Fibroblast of lung (primary cell): ENCODE results near the gene ICAM2. TPM values are rescaled to one million over a fixed set of nuclear protein-coding genes. Genes with fewer than 3 reads are reported as not detected.

Experiments used
- DNase-seq, 2 donors: peaks; one replicate each; pipeline versions ENCODE4 v3.0.0 to v3.0.0-alpha.2; 2010; ENCODE audit warnings: low read depth in 2 of 2
- H2AFZ ChIP-seq: 2 replicates; pipeline ENCODE4 v1.5.1; 2012; ENCODE audit warnings: low read length, control low read depth, inconsistent platforms
- H3K27ac ChIP-seq: 2 replicates; pipeline ENCODE4 v1.5.1; 2011; ENCODE audit warnings: low read length, control low read depth; ENCODE audit not compliant: insufficient read depth
- H3K27me3 ChIP-seq: 2 replicates; pipeline ENCODE4 v1.5.1; 2011; ENCODE audit warnings: mild to moderate bottlenecking, low read length; ENCODE audit not compliant: control insufficient read depth, insufficient read depth
- H3K36me3 ChIP-seq: 2 replicates; pipeline ENCODE4 v1.5.1; 2011; ENCODE audit warnings: low read length; ENCODE audit not compliant: control insufficient read depth, insufficient read depth
- H3K4me1 ChIP-seq: 2 replicates; pipeline ENCODE4 v1.5.1; 2011; ENCODE audit warnings: low read length; ENCODE audit not compliant: control insufficient read depth, insufficient read depth; ENCODE audit errors: extremely low read depth
- H3K4me2 ChIP-seq: 2 replicates; pipeline ENCODE4 v1.5.1; 2011; ENCODE audit warnings: low read length, control low read depth; ENCODE audit not compliant: insufficient read depth; ENCODE audit errors: extremely low read depth
- H3K4me3 ChIP-seq, 4 experiments: fragments of 200-600 bp in 1 of 4; sonication (generic) in 1 of 4; replicated peaks in 1 of 4; 2 replicates each; pipeline ENCODE4 v1.5.1; 2011 to 2016; ENCODE audit warnings: low read length in 4 of 4, low read depth in 3 of 4, mild to moderate bottlenecking in 3 of 4, control low read depth in 2 of 4, inconsistent platforms in 1 of 4, mixed read lengths in 1 of 4; ENCODE audit not compliant: insufficient read depth in 1 of 4; ENCODE audit errors: control extremely low read depth in 1 of 4
- H3K79me2 ChIP-seq: 2 replicates; pipeline ENCODE4 v1.5.1; 2012; ENCODE audit warnings: mild to moderate bottlenecking, low read length, inconsistent platforms; ENCODE audit not compliant: control insufficient read depth, insufficient read depth
- H3K9ac ChIP-seq: 2 replicates; pipeline ENCODE4 v1.5.1; 2011; ENCODE audit warnings: mild to moderate bottlenecking, low read length, control low read depth; ENCODE audit not compliant: insufficient read depth
- H3K9me3 ChIP-seq: 2 replicates; pipeline ENCODE4 v1.5.1; 2012; ENCODE audit warnings: low read depth, low read length; ENCODE audit not compliant: control insufficient read depth, insufficient read depth
- H4K20me1 ChIP-seq: 2 replicates; pipeline ENCODE4 v1.5.1; 2011; ENCODE audit warnings: low read length; ENCODE audit not compliant: control insufficient read depth, insufficient read depth; ENCODE audit errors: extremely low read depth
- CTCF ChIP-seq, 2 donors: IDR thresholded peaks in 1 of 2; conservative IDR thresholded peaks in 1 of 2; 1 replicate in 1 of 2; 2 replicates in 1 of 2; pipeline ENCODE4 v1.5.1; 2011 to 2012; ENCODE audit warnings: low read length in 2 of 2, control low read depth in 1 of 2, inconsistent platforms in 1 of 2, low read depth in 1 of 2, mild to moderate bottlenecking in 1 of 2
- EZH2 ChIP-seq: IDR thresholded peaks from 2 replicates; pipeline ENCODE4 v1.5.1; 2012; ENCODE audit warnings: low read length, control low read depth, mild to moderate bottlenecking; ENCODE audit errors: missing control alignments
- polyA plus RNA-seq, 2 donors: library from polyadenylated mRNA; depleted of rRNA in 1 of 2; stranded (reverse) in 1 of 2; unstranded in 1 of 2; fragments of >200 nt; gene quantifications; 2 replicates each; pipeline ENCODE4 v1.2.1, GENCODE V29; 2011 to 2012; ENCODE audit warnings: missing spikeins in 1 of 2
- total RNA-seq: library from RNA; depleted of rRNA; stranded (reverse); fragments of >200 nt; gene quantifications from 2 replicates; pipeline ENCODE4 v1.2.1, GENCODE V29; 2014

The ICAM2 gene
- total and polyA plus RNA-seq, 2 donors (not counting 1 experiment from before 2014, with no cell fraction given): 1.1 to 3.5 TPM

GRCh38 chr17:64004218-64004770 is 16.1 kb downstream of the ICAM2 start:
- Histone ChIP-seq H3K4me3 (no peak overlapping the region), H3K36me3 (no peaks in the 10 kb centered on the region), H4K20me1 (no peaks in the 10 kb centered on the region), H3K27ac (no peak overlapping the region), H3K79me2 (no peaks in the 10 kb centered on the region), H3K9ac (no peak overlapping the region), H3K4me1 (peaks cover 2% of the 10 kb centered on the region), H3K27me3 (peaks cover 2% of the 10 kb centered on the region), H2AFZ (no peak overlapping the region), H3K4me2 (no peak overlapping the region), H3K9me3 (no peaks in the 10 kb centered on the region)
- no peak for TF ChIP-seq EZH2
- TF ChIP-seq CTCF (conservative IDR thresholded peaks at IDR 0.05 in 1 of 2, IDR thresholded peaks at IDR 0.05 in 1 of 2; ENCODE audit: low read depth in 1 of 2, low read length in 2 of 2): no peak
- no peak for DNase-seq

DNA sequence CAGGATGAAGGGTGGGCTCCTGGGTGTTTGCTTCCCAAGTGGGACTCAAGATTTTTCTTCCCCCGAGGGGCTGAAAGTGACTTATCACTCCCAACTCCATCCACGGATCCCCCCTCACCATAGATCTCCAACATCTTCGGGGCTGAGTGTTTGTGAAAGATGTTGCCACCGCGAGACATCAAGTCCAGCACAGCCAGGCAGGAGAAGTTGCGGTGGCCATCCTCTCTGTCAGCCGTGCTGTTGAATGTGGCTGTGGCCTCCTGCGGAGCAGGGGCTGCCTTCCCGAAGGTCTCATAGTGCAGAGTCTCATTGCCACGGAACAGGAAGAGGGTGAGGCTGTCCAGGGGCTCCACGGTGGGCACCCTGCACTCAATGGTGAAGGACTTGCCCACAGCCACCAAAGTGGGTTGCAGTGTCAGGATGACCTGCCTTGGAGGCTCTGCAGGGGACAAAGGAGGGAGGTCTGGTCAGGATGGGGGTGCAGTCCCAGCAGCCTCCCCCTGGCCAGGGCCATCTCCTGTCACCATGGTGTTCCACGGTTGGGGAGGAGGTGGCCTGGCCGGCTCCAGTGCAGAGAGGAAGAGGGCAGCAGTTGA is 16.8 kb downstream of the ICAM2 start:
- Histone ChIP-seq H3K27me3 (peaks cover 2% of the 10 kb centered on the region), H3K27ac (no peak overlapping the region), H2AFZ (no peak overlapping the region), H3K9ac (no peak overlapping the region), H4K20me1 (no peaks in the 10 kb centered on the region), H3K4me1 (peaks cover 2% of the 10 kb centered on the region), H3K79me2 (no peaks in the 10 kb centered on the region), H3K4me3 (no peak overlapping the region), H3K9me3 (no peaks in the 10 kb centered on the region), H3K36me3 (no peaks in the 10 kb centered on the region), H3K4me2 (no peak overlapping the region)
- TF ChIP-seq EZH2 (no peak), CTCF (conservative IDR thresholded peaks at IDR 0.05 in 1 of 2, IDR thresholded peaks at IDR 0.05 in 1 of 2; ENCODE audit: low read depth in 1 of 2, low read length in 2 of 2) (no peak)
- DNase-seq: no peak

- Histone ChIP-seq H3K4me2 (no peak overlapping the region), H4K20me1 (no peaks in the 10 kb centered on the region)
- no peak for TF ChIP-seq CTCF (conservative IDR thresholded peaks at IDR 0.05 in 1 of 2, IDR thresholded peaks at IDR 0.05 in 1 of 2; ENCODE audit: low read depth in 1 of 2, low read length in 2 of 2)
- TF ChIP-seq EZH2: no peak
Observed at GRCh38 chr17:64002658-64003525, 17.5 kb downstream of the ICAM2 start.

More at GRCh38 chr17:64002658-64003525, 17.5 kb downstream of the ICAM2 start:
- Histone ChIP-seq H3K27ac (no peak overlapping the region), H3K79me2 (no peaks in the 10 kb centered on the region), H2AFZ (no peak overlapping the region), H3K27me3 (peaks cover 3% of the 10 kb centered on the region), H3K4me1 (peaks cover 4% of the 10 kb centered on the region), H3K9me3 (no peaks in the 10 kb centered on the region), H3K4me3 (no peak overlapping the region), H3K9ac (no peak overlapping the region), H3K36me3 (no peaks in the 10 kb centered on the region)
- no peak for DNase-seq
